Heart left ventricle (tissue), 13 donors: ENCODE measurements around the gene POLH.

Experiments used
- CTCF ChIP-seq, 12 donors: fragments of 200-600 bp; sonication (generic) in 4 of 12; IDR thresholded peaks; one replicate each; pipeline versions ENCODE4 v1.5.0 to v1.8.0; 2018 to 2022; ENCODE audit warnings: antibody characterized with exemption in 12 of 12, mild to moderate bottlenecking in 5 of 12
- POLR2A ChIP-seq, 2 donors: fragments of 450-650 bp; IDR thresholded peaks; one replicate each; pipeline ENCODE4 v1.6.1; 2017; ENCODE audit warnings: antibody characterized with exemption in 2 of 2, mild to moderate bottlenecking in 2 of 2, moderate library complexity in 2 of 2
- donor health status: ischemic (EF 13 %, LVEDD 7.1; RV severe dilation, severe dysfunction).
- donor health status: DM: no; HTN: yes; CAD: no.
- donor health status: DM: no; HTN: no; CAD: no.
- donor health status: ischemic (EF 25% LVEDD 6.9; RV normal size, moderate dysfunction).
- donor health status: ischemic (EF 25% LVEDD 5.7; RV mildly dilated, moderate dysfunction).
- donor health status: ischemic (EF 35%, LVEDD 5.7; RV mildly dilated, moderate dysfunction).
- donor health status: nonischemic (EF 11% LVEDD 7.7; RV severe dilation, severe dysfunction).
- donor health status: DM: yes; HTN: yes; CAD: no.
- donor health status: PGD.
- donor health status: ischemic (EF 29% LVEDD 5.4; RV normal size, mild dysfunction).
- donor health status: nonischemic (EF 23%, LVEDD 6.1; RV moderate dilation, normal function).

- TF ChIP-seq CTCF (IDR thresholded peaks at IDR 0.05) (no peak), POLR2A (IDR thresholded peaks at IDR 0.05) (no peak)
Measured at GRCh38 chr6:43570876-43571441, 5.0 kb upstream of the POLH start.
